Endothelial cell of umbilical vein (primary cell): ENCODE data around the gene PRRC2B. TPM values are rescaled to one million over a fixed set of nuclear protein-coding genes. Genes with fewer than 3 reads are reported as not detected.

Experiments
- BruUV-seq: library from RNA; stranded (reverse); fragments of 400-500 nt; replicated peaks from 2 replicates; lab custom pipeline; 2021; lab: Mats Ljungman, UMichigan
- CTCF ChIA-PET: fragments of 300-600, 350-600 bp; sonication (Branson Sonifier 250); formaldehyde crosslinking; loops from one replicate; lab custom pipeline; 2021; ENCODE audit warnings: antibody characterized with exemption, inconsistent platforms; lab: Charles Lee
- POLR2A ChIA-PET: fragments of 300-600, 350-600 bp; sonication (Branson Sonifier 250); formaldehyde crosslinking; loops from one replicate; lab custom pipeline; 2021; ENCODE audit warnings: antibody characterized with exemption, inconsistent platforms; lab: Charles Lee
- DNase-seq: peaks from one replicate; pipeline ENCODE4 v3.0.0-alpha.2; 2011; ENCODE audit warnings: low read depth, low spot score
- FAIRE-seq: peaks from 2 replicates; lab custom pipeline; 2011; peaks lifted over from hg19 to GRCh38; lab: Jason Lieb, UNC
- H2AFZ ChIP-seq: 2 replicates; pipeline ENCODE4 v1.6.0; 2012; ENCODE audit warnings: low read depth, low read length, control low read depth, inconsistent platforms
- H3K27ac ChIP-seq: 2 replicates; pipeline ENCODE4 v1.5.1; 2011; ENCODE audit warnings: low read depth, mild to moderate bottlenecking, control low read depth, low read length, moderate library complexity; ENCODE audit not compliant: insufficient read depth
- H3K27me3 ChIP-seq, 2 experiments: 2 replicates each; pipeline versions ENCODE4 v1.6.0 to v1.6.1; 2011; ENCODE audit warnings: low read length in 2 of 2, mixed read lengths in 1 of 2; ENCODE audit not compliant: control insufficient read depth in 2 of 2, insufficient read depth in 2 of 2
- H3K36me3 ChIP-seq, 2 experiments: 2 replicates in 1 of 2; 3 replicates in 1 of 2; pipeline ENCODE4 v1.5.1; 2011; ENCODE audit warnings: low read length in 2 of 2, mild to moderate bottlenecking in 1 of 2, moderate library complexity in 1 of 2; ENCODE audit not compliant: control insufficient read depth in 2 of 2, insufficient read depth in 2 of 2; ENCODE audit errors: extremely low read depth in 1 of 2
- H3K4me1 ChIP-seq: 3 replicates; pipeline ENCODE4 v1.5.1; 2011; ENCODE audit warnings: mild to moderate bottlenecking, low read length; ENCODE audit not compliant: control insufficient read depth, insufficient read depth; ENCODE audit errors: extremely low read depth
- H3K4me2 ChIP-seq: 2 replicates; pipeline ENCODE4 v1.6.1; 2011; ENCODE audit warnings: low read length, control low read depth, mixed read lengths; ENCODE audit not compliant: insufficient read depth
- H3K4me3 ChIP-seq, 3 experiments: fragments of 200-600 bp in 1 of 3; sonication (generic), shearing (Covaris generic) in 1 of 3; replicated peaks in 1 of 3; 2 replicates each; pipeline ENCODE4 v1.5.1; 2011 to 2016; ENCODE audit warnings: control low read depth in 3 of 3, low read length in 3 of 3, mild to moderate bottlenecking in 2 of 3, inconsistent platforms in 1 of 3, low read depth in 1 of 3, moderate library complexity in 1 of 3; ENCODE audit not compliant: insufficient read depth in 1 of 3
- H3K79me2 ChIP-seq: 2 replicates; pipeline ENCODE4 v1.6.0; 2012; ENCODE audit warnings: low read length, inconsistent platforms; ENCODE audit not compliant: control insufficient read depth, insufficient read depth
- H3K9ac ChIP-seq: replicated peaks from 2 replicates; pipeline ENCODE3; 2011; ENCODE audit warnings: low read length, control low read depth; ENCODE audit not compliant: insufficient read depth; ENCODE audit errors: extremely low read depth
- H3K9me1 ChIP-seq: replicated peaks from 3 replicates; pipeline ENCODE4 v1.6.0; 2011; ENCODE audit warnings: mild to moderate bottlenecking, low read length; ENCODE audit not compliant: control insufficient read depth, insufficient read depth; ENCODE audit errors: extremely low read depth
- H3K9me3 ChIP-seq: replicated peaks from 2 replicates; pipeline ENCODE4 v1.5.1; 2012; ENCODE audit warnings: low read length, inconsistent platforms; ENCODE audit not compliant: control insufficient read depth, insufficient read depth
- H4K20me1 ChIP-seq: replicated peaks from 2 replicates; pipeline ENCODE3; 2011; ENCODE audit warnings: mild to moderate bottlenecking, low read length; ENCODE audit not compliant: control insufficient read depth, insufficient read depth; ENCODE audit errors: extremely low read depth
- EZH2 ChIP-seq: IDR thresholded peaks from 2 replicates; pipeline ENCODE4 v1.6.1; 2012; ENCODE audit warnings: borderline replicate concordance, low read depth, mild to moderate bottlenecking, moderate library complexity, low read length, inconsistent platforms; ENCODE audit not compliant: severe bottlenecking
- FOS ChIP-seq: IDR thresholded peaks from 2 replicates; pipeline ENCODE4 v1.6.1; 2011; ENCODE audit warnings: mild to moderate bottlenecking, low read length, moderate library complexity, borderline replicate concordance; ENCODE audit not compliant: insufficient read depth
- GATA2 ChIP-seq: IDR thresholded peaks from 2 replicates; pipeline ENCODE4 v1.7.0; 2011; ENCODE audit warnings: low read depth, mild to moderate bottlenecking, moderate library complexity, mixed read lengths, low read length; ENCODE audit not compliant: insufficient read length, insufficient read depth
- JUN ChIP-seq: IDR thresholded peaks from 2 replicates; pipeline ENCODE4 v1.6.1; 2011; ENCODE audit warnings: borderline replicate concordance, low read depth; ENCODE audit not compliant: insufficient read length, insufficient read depth
- MAX ChIP-seq: IDR thresholded peaks from 2 replicates; pipeline ENCODE4 v1.6.1; 2011; ENCODE audit not compliant: insufficient read depth, insufficient read length
- MYC ChIP-seq: IDR thresholded peaks from one replicate; pipeline ENCODE4 v1.6.1; 2011; ENCODE audit warnings: mild to moderate bottlenecking, low read depth, low read length
- POLR2A ChIP-seq: IDR thresholded peaks from 2 replicates; pipeline ENCODE4 v1.6.1; 2012; ENCODE audit warnings: low read depth, mild to moderate bottlenecking, control low read depth, low read length
- POLR2AphosphoS5 ChIP-seq: IDR thresholded peaks from 2 replicates; pipeline ENCODE4 v1.6.1; 2012; ENCODE audit warnings: low read depth, mild to moderate bottlenecking, control low read depth, low read length, moderate library complexity; ENCODE audit not compliant: insufficient read depth
- dilution Hi-C: fragments of 300-500 bp; cut with MboI; formaldehyde crosslinking; loops from one replicate; pipeline ENCODE4 v1.15.0; 2019; ENCODE audit warnings: low sequenced_read_pairs; ENCODE audit not compliant: extremely low pct_ligation_motif_present
- intact Hi-C: fragments of 100-400 bp; cut with micrococcal nuclease; formaldehyde crosslinking; loops from one replicate; pipeline ENCODE4 v1.10.0; 2022
- polyA plus RNA-seq, 4 experiments: library from polyadenylated mRNA; depleted of rRNA in 3 of 4; stranded (reverse) in 3 of 4; unstranded in 1 of 4; fragments of >200 nt; gene quantifications; 2 replicates each; pipeline versions ENCODE4 v1.2.1 to v1.2.3, GENCODE V29; 2011 to 2012; ENCODE audit warnings: missing spikeins in 1 of 4
- total RNA-seq: library from RNA; stranded (reverse); gene quantifications from 2 replicates; pipeline ENCODE4 v1.2.3, GENCODE V29; 2021
- TF ChIP-seq, protein P1 (sequence below), 2 donors: IDR thresholded peaks; 1 replicate in 1 of 2; 2 replicates in 1 of 2; pipeline ENCODE4 v1.5.1; 2011; ENCODE audit warnings: low read length in 2 of 2, mild to moderate bottlenecking in 2 of 2, moderate library complexity in 2 of 2, control low read depth in 1 of 2, inconsistent platforms in 1 of 2, low read depth in 1 of 2; ENCODE audit not compliant: insufficient read depth in 1 of 2; ENCODE audit errors: extremely low read depth in 1 of 2

PRRC2B gene
- total and polyA plus RNA-seq, 2 donors (not counting 3 experiments of a cell fraction or from before 2014, with no cell fraction given), result 35.6 to 256 TPM

DNA sequence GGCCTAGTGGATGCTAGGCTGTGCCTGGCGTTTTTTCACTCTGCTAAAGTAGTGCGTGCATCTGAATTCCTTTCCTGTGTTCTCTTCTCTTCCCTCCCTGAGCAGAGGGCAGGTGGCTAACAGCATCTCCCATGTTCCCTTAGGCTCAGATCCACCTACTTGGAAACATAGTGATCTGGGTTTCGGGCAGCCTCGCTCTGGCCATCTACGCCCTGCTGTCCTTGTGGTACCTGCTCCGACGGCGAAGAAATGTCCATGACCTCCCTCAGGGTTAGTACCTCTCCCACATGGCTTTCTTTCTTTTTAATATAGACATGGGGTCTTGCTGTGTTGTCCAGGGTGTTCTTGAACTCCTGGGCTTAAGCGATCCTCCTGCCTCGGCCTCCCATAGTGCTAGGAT, 127.3 kb downstream of the PRRC2B start:
- no TSS peak for BruUV-seq
- Histone ChIP-seq H4K20me1 (no peaks in the 10 kb centered on the region), H3K27ac (no peak overlapping the region), H3K9me1 (no peaks in the 10 kb centered on the region), H3K79me2 (no peaks in the 10 kb centered on the region), H3K4me3 (no peak overlapping the region), H3K9ac (no peak overlapping the region), H3K4me2 (no peak overlapping the region), H3K27me3 (no peaks in the 10 kb centered on the region), H3K9me3 (no peaks in the 10 kb centered on the region), H3K4me1 (no peaks in the 10 kb centered on the region), H3K36me3 (peaks cover 19 to 60% of the 10 kb centered on the region in 2 experiments), H2AFZ (no peak overlapping the region)
- TF ChIP-seq GATA2 (no peak), MYC (no peak), JUN (no peak), MAX (no peak), POLR2A (no peak), FOS (no peak), EZH2 (no peak), POLR2AphosphoS5 (no peak)
- TF ChIP-seq, protein P1, sequence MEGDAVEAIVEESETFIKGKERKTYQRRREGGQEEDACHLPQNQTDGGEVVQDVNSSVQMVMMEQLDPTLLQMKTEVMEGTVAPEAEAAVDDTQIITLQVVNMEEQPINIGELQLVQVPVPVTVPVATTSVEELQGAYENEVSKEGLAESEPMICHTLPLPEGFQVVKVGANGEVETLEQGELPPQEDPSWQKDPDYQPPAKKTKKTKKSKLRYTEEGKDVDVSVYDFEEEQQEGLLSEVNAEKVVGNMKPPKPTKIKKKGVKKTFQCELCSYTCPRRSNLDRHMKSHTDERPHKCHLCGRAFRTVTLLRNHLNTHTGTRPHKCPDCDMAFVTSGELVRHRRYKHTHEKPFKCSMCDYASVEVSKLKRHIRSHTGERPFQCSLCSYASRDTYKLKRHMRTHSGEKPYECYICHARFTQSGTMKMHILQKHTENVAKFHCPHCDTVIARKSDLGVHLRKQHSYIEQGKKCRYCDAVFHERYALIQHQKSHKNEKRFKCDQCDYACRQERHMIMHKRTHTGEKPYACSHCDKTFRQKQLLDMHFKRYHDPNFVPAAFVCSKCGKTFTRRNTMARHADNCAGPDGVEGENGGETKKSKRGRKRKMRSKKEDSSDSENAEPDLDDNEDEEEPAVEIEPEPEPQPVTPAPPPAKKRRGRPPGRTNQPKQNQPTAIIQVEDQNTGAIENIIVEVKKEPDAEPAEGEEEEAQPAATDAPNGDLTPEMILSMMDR (IDR thresholded peaks at IDR 0.05; ENCODE audit: extremely low read depth in 1 of 2, insufficient read depth in 1 of 2, low read depth in 1 of 2, low read length in 2 of 2), result no peak
- intact Hi-C loops, result no loop called here
- CTCF ChIA-PET, result no interaction called here
- dilution Hi-C loops, result no loop called here
- FAIRE-seq (no peak), DNase-seq (no peak)
- POLR2A ChIA-PET, result no interaction called here
